GM12801 (cell line): ENCODE data around the gene TMEM63B.

Experiments used
- TF ChIP-seq, protein P1 (sequence below): IDR thresholded peaks from one replicate; pipeline ENCODE4 v1.5.1; 2011; ENCODE audit warnings: control low read depth; ENCODE audit not compliant: insufficient read length; ENCODE audit errors: extremely low read depth

The TMEM63B gene

GRCh38 chr6:44179648-44180047 is 52.3 kb downstream of the TMEM63B start:
- TF ChIP-seq, protein P1, sequence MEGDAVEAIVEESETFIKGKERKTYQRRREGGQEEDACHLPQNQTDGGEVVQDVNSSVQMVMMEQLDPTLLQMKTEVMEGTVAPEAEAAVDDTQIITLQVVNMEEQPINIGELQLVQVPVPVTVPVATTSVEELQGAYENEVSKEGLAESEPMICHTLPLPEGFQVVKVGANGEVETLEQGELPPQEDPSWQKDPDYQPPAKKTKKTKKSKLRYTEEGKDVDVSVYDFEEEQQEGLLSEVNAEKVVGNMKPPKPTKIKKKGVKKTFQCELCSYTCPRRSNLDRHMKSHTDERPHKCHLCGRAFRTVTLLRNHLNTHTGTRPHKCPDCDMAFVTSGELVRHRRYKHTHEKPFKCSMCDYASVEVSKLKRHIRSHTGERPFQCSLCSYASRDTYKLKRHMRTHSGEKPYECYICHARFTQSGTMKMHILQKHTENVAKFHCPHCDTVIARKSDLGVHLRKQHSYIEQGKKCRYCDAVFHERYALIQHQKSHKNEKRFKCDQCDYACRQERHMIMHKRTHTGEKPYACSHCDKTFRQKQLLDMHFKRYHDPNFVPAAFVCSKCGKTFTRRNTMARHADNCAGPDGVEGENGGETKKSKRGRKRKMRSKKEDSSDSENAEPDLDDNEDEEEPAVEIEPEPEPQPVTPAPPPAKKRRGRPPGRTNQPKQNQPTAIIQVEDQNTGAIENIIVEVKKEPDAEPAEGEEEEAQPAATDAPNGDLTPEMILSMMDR, result no peak

DNA sequence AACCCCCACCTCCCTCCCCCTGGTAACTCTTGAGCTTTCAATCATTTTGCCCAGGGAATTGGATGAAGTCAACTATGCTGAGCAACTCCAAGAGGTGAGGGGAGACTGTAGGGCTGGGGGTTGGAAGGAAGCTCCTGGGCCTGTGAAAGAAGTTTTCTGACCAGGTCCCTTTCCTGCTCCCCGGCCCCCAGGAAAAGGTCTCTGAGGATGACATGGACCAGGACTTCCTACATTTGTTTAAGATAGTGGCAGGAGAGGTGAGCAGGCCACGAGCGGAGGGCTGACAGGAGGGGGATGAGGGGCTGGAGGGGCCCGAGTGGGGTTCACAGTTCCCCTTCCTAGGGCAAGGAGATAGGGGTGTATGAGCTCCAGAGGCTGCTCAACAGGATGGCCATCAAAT is 53.1 kb downstream of the TMEM63B start:
- TF ChIP-seq, protein P1, result no peak

GRCh38 chr6:44180886-44181285 is 53.5 kb downstream of the TMEM63B start:
- TF ChIP-seq, protein P1, result no peak

DNA sequence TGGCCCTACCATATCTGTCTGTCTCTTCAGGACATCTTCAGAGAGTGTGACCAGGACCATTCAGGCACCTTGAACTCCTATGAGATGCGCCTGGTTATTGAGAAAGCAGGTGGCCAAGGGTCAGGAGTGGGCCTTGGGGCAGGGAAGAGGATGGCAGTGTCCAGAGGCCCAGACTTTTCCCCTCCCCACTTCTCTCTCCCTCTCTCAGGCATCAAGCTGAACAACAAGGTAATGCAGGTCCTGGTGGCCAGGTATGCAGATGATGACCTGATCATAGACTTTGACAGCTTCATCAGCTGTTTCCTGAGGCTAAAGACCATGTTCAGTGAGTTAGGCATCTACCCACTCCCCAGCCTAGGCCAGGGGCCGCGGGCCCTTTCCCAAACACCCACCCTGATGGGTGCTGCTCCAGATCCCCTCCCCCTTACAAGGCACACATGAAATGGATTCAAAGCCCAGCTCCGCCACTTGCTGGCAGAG is 55.6 kb downstream of the TMEM63B start:
- TF ChIP-seq, protein P1, result no peak

DNA sequence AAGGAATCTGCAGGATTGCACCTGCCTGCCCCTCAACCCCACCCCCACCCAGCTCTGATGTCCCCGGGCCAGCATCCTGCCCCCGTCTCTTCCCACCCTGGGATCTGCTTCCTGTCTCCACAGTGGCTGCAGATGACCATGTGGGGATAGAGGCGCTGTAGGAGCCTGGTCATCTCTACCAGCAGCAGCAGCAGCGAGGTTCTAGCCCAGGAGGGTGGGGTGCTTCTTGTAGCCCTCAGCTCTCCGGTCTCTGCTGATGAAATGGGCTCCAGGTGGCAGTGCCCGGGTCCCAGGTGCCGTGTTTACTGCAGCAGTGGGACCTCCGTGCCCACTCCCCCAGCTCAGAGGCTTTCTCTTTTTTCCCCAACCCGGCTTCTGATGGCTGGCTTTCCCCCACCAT is 56.4 kb downstream of the TMEM63B start:
- TF ChIP-seq, protein P1, result no peak

DNA sequence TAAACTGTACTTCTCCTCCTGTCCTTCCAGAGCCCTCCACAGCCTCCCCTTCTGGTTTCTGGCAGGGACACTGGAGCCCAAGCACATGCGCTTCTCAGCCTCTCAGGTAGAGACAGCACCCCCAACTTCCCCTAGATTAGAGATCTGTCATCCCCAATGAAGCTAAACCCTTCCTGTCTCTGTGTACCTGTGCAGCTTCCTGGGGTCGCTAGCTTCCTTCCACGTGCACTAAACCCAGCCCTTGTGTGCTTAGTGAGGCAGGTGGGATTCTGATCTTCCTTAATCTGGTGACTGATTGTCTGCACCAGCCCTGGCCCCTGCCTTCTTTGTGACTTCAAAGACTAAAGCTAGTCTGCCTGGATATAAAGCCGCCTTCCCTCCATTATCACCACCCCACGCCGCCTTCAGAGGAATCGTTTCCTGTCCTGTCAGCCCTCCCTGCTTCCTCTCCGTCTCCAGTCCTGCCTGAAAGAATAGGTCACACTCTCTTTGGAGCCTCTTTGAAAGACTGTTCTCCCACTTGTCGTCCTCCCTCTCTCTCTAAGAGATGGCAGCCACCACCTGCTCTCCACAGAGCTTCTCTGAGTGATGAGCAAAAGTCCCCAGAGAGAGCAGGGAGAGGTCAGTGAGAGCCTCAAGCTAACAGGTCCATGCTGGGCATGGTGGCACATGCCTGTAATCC is 58.7 kb downstream of the TMEM63B start:
- TF ChIP-seq, protein P1, result no peak

DNA sequence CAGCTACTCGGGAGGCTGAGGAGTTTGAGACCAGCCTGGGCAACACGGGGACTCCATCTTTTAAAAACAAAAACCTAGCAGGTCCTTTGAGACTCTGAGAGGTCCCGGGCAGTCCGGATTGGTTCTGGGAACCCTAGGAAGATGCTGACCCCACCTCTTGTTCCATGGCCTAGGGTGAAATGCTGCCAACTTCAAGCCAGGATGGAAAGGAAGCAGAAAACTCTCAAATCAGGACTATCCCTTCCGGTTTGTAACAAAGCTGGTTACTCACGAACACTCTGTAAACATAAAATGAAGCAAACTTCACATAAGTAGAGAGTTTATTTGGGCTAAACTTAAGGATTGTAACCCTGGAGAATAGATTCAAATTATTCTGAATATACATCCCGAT is 59.3 kb downstream of the TMEM63B start:
- TF ChIP-seq, protein P1, result no peak

DNA sequence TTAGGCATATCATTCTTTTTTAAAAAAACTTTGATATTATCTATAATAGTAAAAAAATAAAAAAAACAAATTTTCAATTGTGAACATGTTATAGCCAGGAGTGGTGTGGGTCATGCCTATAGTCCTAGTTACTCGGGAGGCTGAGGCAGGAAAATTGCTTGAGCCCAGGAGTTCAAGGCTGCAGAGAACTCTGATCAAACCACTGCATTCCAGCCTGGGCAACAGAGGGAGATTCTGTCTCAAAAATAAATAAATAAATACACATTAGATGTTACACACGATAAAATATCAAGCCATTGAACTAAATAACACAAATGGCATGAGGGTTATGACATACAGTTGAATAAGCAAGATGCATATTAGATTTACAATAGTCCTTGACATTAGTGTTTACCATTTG is 61.5 kb downstream of the TMEM63B start:
- TF ChIP-seq, protein P1, result no peak
